HEK293 (cell line): ENCODE results near the gene IL1R1.

Source experiments
- CTCF ChIA-PET: fragments of 350-600 bp; formaldehyde crosslinking; extraction: SDS; loops from one replicate; lab custom pipeline; 2021; ENCODE audit warnings: antibody characterized with exemption; lab: Yijun Ruan, JAX
- POLR2A ChIA-PET: fragments of 300-600 bp; formaldehyde crosslinking; extraction: SDS; loops from one replicate; lab custom pipeline; 2020; ENCODE audit warnings: antibody characterized with exemption, inconsistent platforms; lab: Yijun Ruan, JAX
- H3K27ac ChIP-seq: fragments of 200-500 bp; sonication (Bioruptor generic); 2 replicates; pipeline ENCODE4 v1.5.1; 2014; ENCODE audit warnings: low read depth, low read length, control low read depth, inconsistent platforms; ENCODE audit errors: extremely low read depth
- H3K36me3 ChIP-seq, 2 experiments: fragments of 200-500 bp in 1 of 2; sonication (Bioruptor generic) in 1 of 2; 1 replicate in 1 of 2; 2 replicates in 1 of 2; pipeline ENCODE4 v1.5.1; 2014 to 2017; ENCODE audit warnings: inconsistent platforms in 2 of 2, low read length in 2 of 2; ENCODE audit not compliant: control insufficient read depth in 2 of 2, insufficient read depth in 1 of 2
- H3K4me1 ChIP-seq: fragments of 200-500 bp; sonication (Bioruptor generic); 2 replicates; pipeline ENCODE4 v1.5.1; 2014; ENCODE audit warnings: mild to moderate bottlenecking, low read length, inconsistent platforms; ENCODE audit not compliant: control insufficient read depth, insufficient read depth
- H3K4me3 ChIP-seq: 2 replicates; pipeline ENCODE4 v1.5.1; 2011; ENCODE audit warnings: low read depth, mild to moderate bottlenecking, control low read depth, low read length, moderate library complexity
- H3K9me3 ChIP-seq: fragments of 200-500 bp; sonication (Bioruptor generic); 2 replicates; pipeline ENCODE4 v1.5.1; 2014; ENCODE audit warnings: low read depth, low read length, inconsistent platforms; ENCODE audit not compliant: control insufficient read depth, insufficient read depth
- FEZF1 ChIP-seq: fragments of 450-650 bp; formaldehyde crosslinking; IDR thresholded peaks from 2 replicates; pipeline ENCODE4 v1.5.1; 2016; ENCODE audit warnings: missing biosample characterization, missing genetic modification characterization
- GLI2 ChIP-seq: fragments of 450-650 bp; formaldehyde crosslinking; IDR thresholded peaks from 2 replicates; pipeline ENCODE4; 2017; ENCODE audit warnings: missing biosample characterization, missing genetic modification characterization, low read depth, borderline replicate concordance
- HOXA7 ChIP-seq: sonication (generic); formaldehyde crosslinking; IDR thresholded peaks from 2 replicates; pipeline ENCODE4 v1.8.1; 2022; ENCODE audit warnings: missing genetic modification reagents, borderline replicate concordance
- SETDB1 ChIP-seq: IDR thresholded peaks from one replicate; pipeline ENCODE4 v1.6.1; 2017; ENCODE audit warnings: mild to moderate bottlenecking, low read length, moderate library complexity, mixed read lengths; ENCODE audit not compliant: insufficient read length
- ZBTB20 ChIP-seq: fragments of 450-650 bp; formaldehyde crosslinking; IDR thresholded peaks from 2 replicates; pipeline ENCODE4 v1.5.1; 2016; ENCODE audit warnings: missing biosample characterization, missing genetic modification characterization
- ZIC2 ChIP-seq: fragments of 450-650 bp; formaldehyde crosslinking; IDR thresholded peaks from 2 replicates; pipeline ENCODE4 v1.5.1; 2016; ENCODE audit warnings: missing biosample characterization, missing genetic modification characterization
- ZNF112 ChIP-seq: fragments of 450-650 bp; formaldehyde crosslinking; IDR thresholded peaks from 2 replicates; pipeline ENCODE4 v1.5.0; 2017; ENCODE audit warnings: missing biosample characterization, missing genetic modification characterization
- ZNF133 ChIP-seq: fragments of 450-650 bp; formaldehyde crosslinking; IDR thresholded peaks from 2 replicates; pipeline ENCODE4 v1.5.1; 2016; ENCODE audit warnings: missing biosample characterization, missing genetic modification characterization
- ZNF404 ChIP-seq: fragments of 450-650 bp; formaldehyde crosslinking; IDR thresholded peaks from 2 replicates; pipeline ENCODE4 v1.5.1; 2017; ENCODE audit warnings: missing biosample characterization, missing genetic modification characterization
- ZNF701 ChIP-seq: fragments of 450-650 bp; formaldehyde crosslinking; IDR thresholded peaks from 2 replicates; pipeline ENCODE4 v1.5.1; 2016; ENCODE audit warnings: missing biosample characterization, missing genetic modification characterization
- TF ChIP-seq, protein P1 (sequence below): fragments of 450-650 bp; formaldehyde crosslinking; IDR thresholded peaks from 2 replicates; pipeline ENCODE4 v1.5.1; 2016; ENCODE audit warnings: missing biosample characterization, missing genetic modification characterization, borderline replicate concordance
- TF ChIP-seq, protein P2 (sequence below): fragments of 450-650 bp; formaldehyde crosslinking; IDR thresholded peaks from 2 replicates; pipeline ENCODE4 v1.5.1; 2016; ENCODE audit warnings: missing biosample characterization, missing genetic modification characterization
- TF ChIP-seq, protein P3 (sequence below): fragments of 450-650 bp; formaldehyde crosslinking; IDR thresholded peaks from 2 replicates; pipeline ENCODE4 v1.5.1; 2017; ENCODE audit warnings: missing biosample characterization, missing genetic modification characterization

IL1R1 gene

DNA sequence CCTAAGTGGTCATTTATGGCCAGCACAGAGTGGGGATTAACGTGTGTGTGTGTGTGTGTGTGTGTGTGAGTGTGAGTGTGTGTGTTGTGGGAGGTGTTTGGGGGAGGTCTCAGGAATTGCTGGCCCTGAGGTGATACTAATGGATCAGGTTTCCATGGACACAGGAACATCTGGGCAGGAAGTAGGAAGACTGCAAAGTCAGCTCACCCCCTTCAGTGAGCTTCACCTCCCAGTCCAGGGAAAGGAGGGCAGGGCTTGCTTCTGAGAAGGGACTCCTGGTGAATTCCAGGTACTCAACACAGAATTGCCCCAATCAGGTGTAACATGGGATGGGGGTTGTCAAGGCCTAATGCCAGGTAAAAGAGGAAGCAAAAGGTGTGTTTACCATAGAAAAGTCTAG lies 30.3 kb upstream of the IL1R1 start (continued):
- TF ChIP-seq, protein P1, sequence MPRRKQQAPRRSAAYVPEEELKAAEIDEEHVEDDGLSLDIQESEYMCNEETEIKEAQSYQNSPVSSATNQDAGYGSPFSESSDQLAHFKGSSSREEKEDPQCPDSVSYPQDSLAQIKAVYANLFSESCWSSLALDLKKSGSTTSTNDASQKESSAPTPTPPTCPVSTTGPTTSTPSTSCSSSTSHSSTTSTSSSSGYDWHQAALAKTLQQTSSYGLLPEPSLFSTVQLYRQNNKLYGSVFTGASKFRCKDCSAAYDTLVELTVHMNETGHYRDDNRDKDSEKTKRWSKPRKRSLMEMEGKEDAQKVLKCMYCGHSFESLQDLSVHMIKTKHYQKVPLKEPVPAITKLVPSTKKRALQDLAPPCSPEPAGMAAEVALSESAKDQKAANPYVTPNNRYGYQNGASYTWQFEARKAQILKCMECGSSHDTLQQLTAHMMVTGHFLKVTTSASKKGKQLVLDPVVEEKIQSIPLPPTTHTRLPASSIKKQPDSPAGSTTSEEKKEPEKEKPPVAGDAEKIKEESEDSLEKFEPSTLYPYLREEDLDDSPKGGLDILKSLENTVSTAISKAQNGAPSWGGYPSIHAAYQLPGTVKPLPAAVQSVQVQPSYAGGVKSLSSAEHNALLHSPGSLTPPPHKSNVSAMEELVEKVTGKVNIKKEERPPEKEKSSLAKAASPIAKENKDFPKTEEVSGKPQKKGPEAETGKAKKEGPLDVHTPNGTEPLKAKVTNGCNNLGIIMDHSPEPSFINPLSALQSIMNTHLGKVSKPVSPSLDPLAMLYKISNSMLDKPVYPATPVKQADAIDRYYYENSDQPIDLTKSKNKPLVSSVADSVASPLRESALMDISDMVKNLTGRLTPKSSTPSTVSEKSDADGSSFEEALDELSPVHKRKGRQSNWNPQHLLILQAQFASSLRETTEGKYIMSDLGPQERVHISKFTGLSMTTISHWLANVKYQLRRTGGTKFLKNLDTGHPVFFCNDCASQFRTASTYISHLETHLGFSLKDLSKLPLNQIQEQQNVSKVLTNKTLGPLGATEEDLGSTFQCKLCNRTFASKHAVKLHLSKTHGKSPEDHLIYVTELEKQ (tag by site-specific recombination), result no peak
- TF ChIP-seq FEZF1 (tag by site-specific recombination), result no peak
- no peak for TF ChIP-seq ZNF133 (tag by site-specific recombination)
- no peak for TF ChIP-seq ZIC2 (tag by site-specific recombination)
- TF ChIP-seq ZNF404 (tag by site-specific recombination), result no peak
- TF ChIP-seq, protein P2, sequence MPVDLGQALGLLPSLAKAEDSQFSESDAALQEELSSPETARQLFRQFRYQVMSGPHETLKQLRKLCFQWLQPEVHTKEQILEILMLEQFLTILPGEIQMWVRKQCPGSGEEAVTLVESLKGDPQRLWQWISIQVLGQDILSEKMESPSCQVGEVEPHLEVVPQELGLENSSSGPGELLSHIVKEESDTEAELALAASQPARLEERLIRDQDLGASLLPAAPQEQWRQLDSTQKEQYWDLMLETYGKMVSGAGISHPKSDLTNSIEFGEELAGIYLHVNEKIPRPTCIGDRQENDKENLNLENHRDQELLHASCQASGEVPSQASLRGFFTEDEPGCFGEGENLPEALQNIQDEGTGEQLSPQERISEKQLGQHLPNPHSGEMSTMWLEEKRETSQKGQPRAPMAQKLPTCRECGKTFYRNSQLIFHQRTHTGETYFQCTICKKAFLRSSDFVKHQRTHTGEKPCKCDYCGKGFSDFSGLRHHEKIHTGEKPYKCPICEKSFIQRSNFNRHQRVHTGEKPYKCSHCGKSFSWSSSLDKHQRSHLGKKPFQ, result no peak
- no peak for TF ChIP-seq ZBTB20 (tag by site-specific recombination)
- TF ChIP-seq ZNF701 (tag by site-specific recombination), result no peak
- TF ChIP-seq ZNF112, result no peak
- TF ChIP-seq, protein P3, sequence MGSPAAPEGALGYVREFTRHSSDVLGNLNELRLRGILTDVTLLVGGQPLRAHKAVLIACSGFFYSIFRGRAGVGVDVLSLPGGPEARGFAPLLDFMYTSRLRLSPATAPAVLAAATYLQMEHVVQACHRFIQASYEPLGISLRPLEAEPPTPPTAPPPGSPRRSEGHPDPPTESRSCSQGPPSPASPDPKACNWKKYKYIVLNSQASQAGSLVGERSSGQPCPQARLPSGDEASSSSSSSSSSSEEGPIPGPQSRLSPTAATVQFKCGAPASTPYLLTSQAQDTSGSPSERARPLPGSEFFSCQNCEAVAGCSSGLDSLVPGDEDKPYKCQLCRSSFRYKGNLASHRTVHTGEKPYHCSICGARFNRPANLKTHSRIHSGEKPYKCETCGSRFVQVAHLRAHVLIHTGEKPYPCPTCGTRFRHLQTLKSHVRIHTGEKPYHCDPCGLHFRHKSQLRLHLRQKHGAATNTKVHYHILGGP (tag by site-specific recombination), result no peak

DNA sequence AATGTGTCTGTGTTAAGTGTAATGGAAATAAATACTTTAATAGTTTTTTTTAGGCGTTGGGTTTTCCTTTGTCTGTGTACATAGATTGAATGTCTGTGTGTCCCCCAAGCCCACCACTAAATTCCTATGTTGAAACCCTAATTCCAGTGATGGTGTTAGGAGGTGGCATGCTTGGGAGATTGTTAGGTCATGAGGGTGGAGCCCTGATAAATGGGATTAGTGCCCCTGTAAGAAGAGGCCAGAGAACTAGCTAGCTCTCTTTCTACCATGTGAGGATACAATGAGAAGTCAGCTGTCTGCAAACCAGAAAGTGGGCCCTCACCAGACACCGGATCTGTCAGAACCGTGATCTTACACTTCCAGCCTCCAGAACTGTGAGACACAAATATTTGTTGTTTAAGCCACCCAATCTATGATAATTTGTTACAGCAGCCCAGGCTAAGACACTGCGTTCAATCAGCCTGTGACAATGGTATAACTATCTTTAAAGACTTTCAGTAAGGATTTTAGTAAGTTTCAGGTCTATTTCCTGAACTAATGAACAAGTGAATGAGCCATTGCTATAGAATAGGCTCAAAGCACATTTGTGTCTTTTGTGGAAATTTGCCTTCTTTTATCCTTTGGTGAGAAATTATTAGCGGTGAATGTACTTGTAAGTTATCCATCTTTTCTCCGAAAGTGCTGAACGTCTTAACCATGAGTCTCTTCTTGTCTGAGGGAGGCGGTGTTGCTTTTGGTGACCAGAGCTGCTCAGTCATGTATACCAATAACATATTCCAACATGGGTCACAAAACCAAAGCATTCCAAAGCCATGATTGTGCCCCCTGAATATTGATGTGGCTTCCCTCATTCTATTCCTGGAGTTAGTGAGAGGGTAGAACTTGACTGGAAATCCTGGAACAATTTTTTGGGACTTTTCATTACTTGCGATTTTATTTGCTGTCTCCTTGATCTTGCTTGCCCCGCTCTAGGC lies 29.6 kb upstream of the IL1R1 start:
- no peak for TF ChIP-seq HOXA7 (CRISPR knock-in tag)
- TF ChIP-seq, all 188 proteins: peak for 0
- no peak overlapping the region for H3K4me3 ChIP-seq
- no peaks in the 10 kb centered on the region for H3K4me1 ChIP-seq
- CTCF ChIA-PET, result no interaction called here
- H3K27ac ChIP-seq, result no peak overlapping the region
- H3K9me3 ChIP-seq, result no peaks in the 10 kb centered on the region
- POLR2A ChIA-PET, result no interaction called here
- H3K36me3 ChIP-seq, result no peaks in the 10 kb centered on the region

DNA sequence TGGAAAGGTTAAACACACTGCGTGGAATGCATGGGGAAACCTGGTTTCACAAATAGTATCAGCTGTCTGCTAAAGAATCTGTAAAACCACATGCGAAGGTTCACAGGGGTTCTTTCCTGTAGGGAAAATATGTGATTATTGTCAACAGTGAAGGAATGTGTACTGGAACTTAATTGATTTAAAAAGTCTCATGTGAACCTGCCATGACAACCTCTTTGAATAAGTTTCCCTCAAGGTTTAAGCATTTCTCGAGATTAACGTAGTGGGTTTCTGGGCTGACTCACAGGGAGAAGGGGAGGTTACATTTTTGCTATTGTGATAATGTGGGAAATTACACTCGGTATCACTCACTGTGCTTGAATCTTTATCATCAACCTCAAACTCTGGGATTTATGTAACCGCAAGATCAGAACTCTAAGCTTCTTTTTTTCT lies 28.2 kb upstream of the IL1R1 start:
- Histone ChIP-seq H3K36me3 (no peaks in the 10 kb centered on the region), H3K4me3 (no peak overlapping the region), H3K4me1 (no peaks in the 10 kb centered on the region), H3K9me3 (no peaks in the 10 kb centered on the region), H3K27ac (no peak overlapping the region)
- POLR2A ChIA-PET, result no interaction called here
- no peak for TF ChIP-seq ZNF112
- no peak for TF ChIP-seq ZIC2 (tag by site-specific recombination)
- CTCF ChIA-PET, result no interaction called here

DNA sequence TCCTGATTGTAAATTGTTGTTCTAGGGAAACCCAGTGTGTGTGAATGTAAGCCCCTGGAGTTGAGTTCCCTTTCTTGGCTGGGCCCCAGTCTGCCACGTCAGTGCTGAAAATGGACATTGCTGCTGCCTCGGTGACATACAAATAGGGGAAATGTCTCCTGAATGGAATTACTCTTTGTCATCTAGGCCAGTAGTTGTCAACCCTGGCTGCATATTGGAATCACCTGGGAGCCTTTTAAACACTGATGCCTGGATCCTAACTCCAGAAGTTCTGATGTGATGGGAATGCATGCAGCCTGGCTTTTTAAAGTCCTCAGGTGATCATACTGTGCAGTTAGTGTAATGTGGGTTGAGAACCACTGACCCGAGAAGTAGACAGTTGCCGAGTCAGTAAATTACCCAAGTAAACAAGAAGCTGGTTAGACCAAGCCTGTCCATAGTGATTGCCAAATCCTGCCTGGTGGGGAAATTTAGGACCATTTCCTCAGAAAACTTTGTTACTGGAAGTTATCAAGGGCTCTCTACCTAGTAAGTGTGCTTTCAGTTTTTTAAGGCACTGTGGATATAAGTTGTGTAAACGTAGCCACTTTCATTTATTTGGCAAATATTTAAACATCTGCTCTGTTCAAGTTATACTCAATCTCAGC lies 27.6 kb upstream of the IL1R1 start:
- no peaks in the 10 kb centered on the region for H3K9me3 ChIP-seq
- no peak for TF ChIP-seq SETDB1
- TF ChIP-seq GLI2 (tag by site-specific recombination), result no peak
- no peak overlapping the region for H3K27ac ChIP-seq
- ChIA-PET CTCF (no interaction called here), POLR2A (no interaction called here)
- no peaks in the 10 kb centered on the region for H3K36me3 ChIP-seq
- no peak overlapping the region for H3K4me3 ChIP-seq
- H3K4me1 ChIP-seq, result no peaks in the 10 kb centered on the region
